HepG2 (cell line): Measurements from ENCODE around the gene CYP27A1. TPM values are rescaled to one million over a fixed set of nuclear protein-coding genes. Genes with fewer than 3 reads are reported as not detected.

Experiments
- ATAC-seq: fragments of 200-7000 bp; cut with Tn5 transposase; 3 replicates; pipeline ENCODE4 v1.9.1; 2020; ENCODE audit warnings: mild to moderate bottlenecking, moderate library complexity
- BruUV-seq: library from RNA; stranded (reverse); fragments of 400-500 nt; replicated peaks from 2 replicates; lab custom pipeline; 2021; lab: Mats Ljungman, UMichigan
- CTCF ChIA-PET: fragments of 300-600 bp; formaldehyde crosslinking; extraction: SDS; loops from one replicate; lab custom pipeline; 2021; ENCODE audit warnings: low total read pairs, inconsistent platforms, low intra/inter-chr PET ratio; lab: Yijun Ruan, JAX
- POLR2A ChIA-PET: fragments of 350-600 bp; sonication (Branson Sonifier 250); formaldehyde crosslinking; loops from one replicate; lab custom pipeline; 2020; ENCODE audit warnings: antibody characterized with exemption, inconsistent platforms; lab: Yijun Ruan, JAX
- DNase-seq: peaks from one replicate; pipeline ENCODE4 v3.0.0-alpha.2; 2015; ENCODE audit warnings: low spot score
- FAIRE-seq: peaks from 3 replicates; lab custom pipeline; 2011; peaks lifted over from hg19 to GRCh38; lab: Jason Lieb, UNC
- H2AFZ ChIP-seq: one replicate; pipeline ENCODE4 v1.6.1; 2011; ENCODE audit warnings: low read length, inconsistent platforms
- H3K27ac ChIP-seq: fragments of 300-600 bp; 3 replicates; pipeline ENCODE4 v1.8.0; 2011; ENCODE audit warnings: mixed run types, mild to moderate bottlenecking, mixed read lengths, low read length, inconsistent platforms; ENCODE audit not compliant: insufficient read depth; ENCODE audit errors: extremely low read length
- H3K27me3 ChIP-seq, 2 experiments: fragments of 200-600 bp in 1 of 2; 2 replicates in 1 of 2; 3 replicates in 1 of 2; pipeline versions ENCODE4 v1.6.0 to v1.8.0; 2011; ENCODE audit warnings: low read length in 2 of 2, mild to moderate bottlenecking in 2 of 2, moderate library complexity in 2 of 2, inconsistent platforms in 1 of 2; ENCODE audit not compliant: insufficient read depth in 2 of 2, control insufficient read depth in 1 of 2
- H3K36me3 ChIP-seq, 2 experiments: fragments of 200-600 bp in 1 of 2; replicated peaks in 1 of 2; 2 replicates in 1 of 2; 3 replicates in 1 of 2; pipeline versions ENCODE4 v1.5.1 to v1.8.0; 2011; ENCODE audit warnings: low read length in 2 of 2, inconsistent platforms in 1 of 2; ENCODE audit not compliant: insufficient read depth in 2 of 2, control insufficient read depth in 1 of 2
- H3K4me1 ChIP-seq: 2 replicates; pipeline ENCODE4 v1.5.1; 2012; ENCODE audit warnings: low read length, inconsistent platforms; ENCODE audit not compliant: insufficient read depth
- H3K4me2 ChIP-seq: 2 replicates; pipeline ENCODE4 v1.6.0; 2011; ENCODE audit warnings: low read depth, low read length, inconsistent platforms
- H3K4me3 ChIP-seq, 3 experiments: fragments of 200-600 bp in 1 of 3; sonication (generic), shearing (Covaris generic) in 1 of 3; replicated peaks in 1 of 3; 2 replicates each; pipeline ENCODE4 v1.5.1; 2011 to 2016; ENCODE audit warnings: low read length in 3 of 3, inconsistent platforms in 2 of 3, low read depth in 2 of 3, mild to moderate bottlenecking in 2 of 3, control low read depth in 1 of 3, mixed read lengths in 1 of 3; ENCODE audit not compliant: insufficient read depth in 1 of 3
- H3K79me2 ChIP-seq: one replicate; pipeline ENCODE4 v1.6.1; 2011; ENCODE audit warnings: low read length, inconsistent platforms; ENCODE audit not compliant: insufficient read depth
- H3K9ac ChIP-seq: 2 replicates; pipeline ENCODE4 v1.6.0; 2011; ENCODE audit warnings: mild to moderate bottlenecking, low read depth, low read length, inconsistent platforms; ENCODE audit not compliant: insufficient read depth
- H3K9me3 ChIP-seq: 2 replicates; pipeline ENCODE4 v1.5.1; 2012; ENCODE audit warnings: mild to moderate bottlenecking, low read length
- H4K20me1 ChIP-seq: 2 replicates; pipeline ENCODE4 v1.6.0; 2011; ENCODE audit warnings: inconsistent platforms, mild to moderate bottlenecking, low read length, moderate library complexity; ENCODE audit not compliant: insufficient read depth
- CREM ChIP-seq, 2 experiments: sonication (generic) in 1 of 2; formaldehyde crosslinking in 1 of 2; IDR thresholded peaks; 2 replicates each; pipeline versions ENCODE4 v1.4.0 to v1.6.1; 2016 to 2020; ENCODE audit warnings: antibody characterized with exemption in 1 of 2, mild to moderate bottlenecking in 1 of 2, missing genetic modification reagents in 1 of 2
- HIC2 ChIP-seq: sonication (generic); formaldehyde crosslinking; IDR thresholded peaks from 2 replicates; pipeline ENCODE4 v1.9.0; 2022; ENCODE audit warnings: low read depth, missing genetic modification reagents
- KLF9 ChIP-seq: IDR thresholded peaks from 2 replicates; pipeline ENCODE4 v1.6.1; 2016; ENCODE audit warnings: low read depth
- MLX ChIP-seq: IDR thresholded peaks from 2 replicates; pipeline ENCODE4 v1.6.1; 2016
- NFRKB ChIP-seq: fragments of 450-650 bp; IDR thresholded peaks from 2 replicates; pipeline ENCODE4 v1.6.1; 2017
- TCF12 ChIP-seq, 2 experiments: fragments of 450-650 bp in 1 of 2; sonication (generic) in 1 of 2; formaldehyde crosslinking in 1 of 2; IDR thresholded peaks; 2 replicates each; pipeline versions ENCODE4 v1.6.1 to v1.8.0; 2017 to 2022; ENCODE audit warnings: antibody characterized with exemption in 1 of 2, mild to moderate bottlenecking in 1 of 2, missing genetic modification reagents in 1 of 2, moderate library complexity in 1 of 2
- TRIM24 ChIP-seq: sonication (generic); formaldehyde crosslinking; IDR thresholded peaks from 2 replicates; pipeline ENCODE4 v1.8.0; 2022; ENCODE audit warnings: mild to moderate bottlenecking, missing genetic modification reagents
- ZBTB40 ChIP-seq, 2 experiments: fragments of 450-650 bp in 1 of 2; sonication (generic) in 1 of 2; formaldehyde crosslinking in 1 of 2; IDR thresholded peaks; 2 replicates each; pipeline versions ENCODE4 v1.6.1 to v1.8.0; 2016 to 2022; ENCODE audit warnings: antibody characterized with exemption in 1 of 2, mild to moderate bottlenecking in 1 of 2, missing genetic modification reagents in 1 of 2
- ZNF7 ChIP-seq: IDR thresholded peaks from 2 replicates; pipeline ENCODE4 v1.6.1; 2016; ENCODE audit warnings: missing biosample characterization, missing genetic modification reagents
- WGBS: methylation state at CpG from one replicate; pipeline ENCODE4 v1.1.6; 2017; ENCODE audit warnings: low lambda C conversion rate; 5-methylcytosine and 5-hydroxymethylcytosine counted together
- in situ Hi-C: cut with HindIII; loops from 2 replicates; pipeline ENCODE4 v1.10.0; 2017; ENCODE audit warnings: low pct_unique_long_range_greater_than_20kb; ENCODE audit not compliant: extremely low pct_ligation_motif_present
- intact Hi-C: fragments of 100-400 bp; cut with micrococcal nuclease; formaldehyde crosslinking; loops from one replicate; pipeline ENCODE4 v1.10.0; 2022; ENCODE audit not compliant: unreplicated experiment
- polyA plus RNA-seq, 8 experiments: library from polyadenylated mRNA; depleted of rRNA in 3 of 8; stranded (reverse) in 7 of 8; unstranded in 1 of 8; fragments of >200 nt; fragmentation: Illumina TruSeq in 4 of 8; extraction: Trizol in 4 of 8; gene quantifications; 2 replicates each; pipeline versions ENCODE4 v1.2.1 to v1.2.3, GENCODE V29; 2011 to 2016; ENCODE audit warnings: low read depth in 4 of 8, missing spikeins in 1 of 8, mixed read lengths in 1 of 8; ENCODE audit not compliant: insufficient read depth in 1 of 8
- total RNA-seq, 5 experiments: library from RNA; depleted of rRNA; stranded (reverse); fragments of >200 nt; fragmentation: Illumina TruSeq; extraction: Trizol; gene quantifications; 2 replicates each; pipeline ENCODE4 v1.2.3, GENCODE V29; 2016; ENCODE audit warnings: low read depth in 1 of 5

Gene CYP27A1
- total and polyA plus RNA-seq, 2 of the 13 experiments (the other 11 are each of a cell fraction or from before 2014, with no cell fraction given), result 157 to 266 TPM

- no peak for TF ChIP-seq MLX (CRISPR knock-in tag)
- TF ChIP-seq HIC2, result no peak
- no peak for TF ChIP-seq KLF9 (CRISPR knock-in tag)
- no peak for TF ChIP-seq NFRKB
- TF ChIP-seq ZNF7 (CRISPR knock-in tag), result no peak
- TF ChIP-seq TRIM24 (CRISPR knock-in tag), result no peak
These were observed 30.9 kb downstream of the CYP27A1 start (continued) for GRCh38 chr2:218812861-218813260.

- CTCF ChIA-PET, result no interaction called here
- no peak overlapping the region for H3K27ac ChIP-seq
- H3K79me2 ChIP-seq, result peaks cover 6% of the 10 kb centered on the region
- ATAC-seq (no peak), FAIRE-seq (no peak), DNase-seq (no peak)
- 96% methylated on average over 11 of the region's 11 CpGs for WGBS
- H3K36me3 ChIP-seq, result peaks cover 47 to 85% of the 10 kb centered on the region in 2 experiments
- no peak overlapping the region for H2AFZ ChIP-seq
- in situ Hi-C loops, result no loop called here
- no TSS peak for BruUV-seq
- H3K4me2 ChIP-seq, result no peak overlapping the region
- H3K9me3 ChIP-seq, result no peaks in the 10 kb centered on the region
- no peaks in the 10 kb centered on the region for H4K20me1 ChIP-seq
- POLR2A ChIA-PET, result no interaction called here
- H3K27me3 ChIP-seq, result no peaks in the 10 kb centered on the region
- H3K9ac ChIP-seq, result no peak overlapping the region
- no peak overlapping the region for H3K4me3 ChIP-seq
- peaks cover 9% of the 10 kb centered on the region for H3K4me1 ChIP-seq
- intact Hi-C loops, result no loop called here
- TF ChIP-seq CREM (IDR thresholded peaks at IDR 0.05) (no peak), CREM (CRISPR knock-in tag; IDR thresholded peaks at IDR 0.05) (no peak), ZBTB40 (IDR thresholded peaks at IDR 0.05) (no peak), ZBTB40 (CRISPR knock-in tag; IDR thresholded peaks at IDR 0.05) (0 out of 2 replicates have a peak, but pooled peaks have one; percentile 19), TCF12 (IDR thresholded peaks at IDR 0.05) (no peak), TCF12 (CRISPR knock-in tag; IDR thresholded peaks at IDR 0.05) (no peak)
These were observed 32.0 kb downstream of the CYP27A1 start for GRCh38 chr2:218813771-218814460.
